Endothelial cell of umbilical vein (primary cell): ENCODE measurements around the gene SNCA. TPM values are rescaled to one million over a fixed set of nuclear protein-coding genes. Genes with fewer than 3 reads are reported as not detected.

Experiments
- BruUV-seq: library from RNA; stranded (reverse); fragments of 400-500 nt; replicated peaks from 2 replicates; lab custom pipeline; 2021; lab: Mats Ljungman, UMichigan
- CTCF ChIA-PET: fragments of 300-600, 350-600 bp; sonication (Branson Sonifier 250); formaldehyde crosslinking; loops from one replicate; lab custom pipeline; 2021; ENCODE audit warnings: antibody characterized with exemption, inconsistent platforms; lab: Charles Lee
- POLR2A ChIA-PET: fragments of 300-600, 350-600 bp; sonication (Branson Sonifier 250); formaldehyde crosslinking; loops from one replicate; lab custom pipeline; 2021; ENCODE audit warnings: antibody characterized with exemption, inconsistent platforms; lab: Charles Lee
- DNase-seq: peaks from one replicate; pipeline ENCODE4 v3.0.0-alpha.2; 2011; ENCODE audit warnings: low read depth, low spot score
- FAIRE-seq: peaks from 2 replicates; lab custom pipeline; 2011; peaks lifted over from hg19 to GRCh38; lab: Jason Lieb, UNC
- H2AFZ ChIP-seq: 2 replicates; pipeline ENCODE4 v1.6.0; 2012; ENCODE audit warnings: low read depth, low read length, control low read depth, inconsistent platforms
- H3K27ac ChIP-seq: 2 replicates; pipeline ENCODE4 v1.5.1; 2011; ENCODE audit warnings: low read depth, mild to moderate bottlenecking, control low read depth, low read length, moderate library complexity; ENCODE audit not compliant: insufficient read depth
- H3K27me3 ChIP-seq, 2 experiments: 2 replicates each; pipeline versions ENCODE4 v1.6.0 to v1.6.1; 2011; ENCODE audit warnings: low read length in 2 of 2, mixed read lengths in 1 of 2; ENCODE audit not compliant: control insufficient read depth in 2 of 2, insufficient read depth in 2 of 2
- H3K36me3 ChIP-seq, 2 experiments: 2 replicates in 1 of 2; 3 replicates in 1 of 2; pipeline ENCODE4 v1.5.1; 2011; ENCODE audit warnings: low read length in 2 of 2, mild to moderate bottlenecking in 1 of 2, moderate library complexity in 1 of 2; ENCODE audit not compliant: control insufficient read depth in 2 of 2, insufficient read depth in 2 of 2; ENCODE audit errors: extremely low read depth in 1 of 2
- H3K4me1 ChIP-seq: 3 replicates; pipeline ENCODE4 v1.5.1; 2011; ENCODE audit warnings: mild to moderate bottlenecking, low read length; ENCODE audit not compliant: control insufficient read depth, insufficient read depth; ENCODE audit errors: extremely low read depth
- H3K4me2 ChIP-seq: 2 replicates; pipeline ENCODE4 v1.6.1; 2011; ENCODE audit warnings: low read length, control low read depth, mixed read lengths; ENCODE audit not compliant: insufficient read depth
- H3K4me3 ChIP-seq, 3 experiments: fragments of 200-600 bp in 1 of 3; sonication (generic), shearing (Covaris generic) in 1 of 3; replicated peaks in 1 of 3; 2 replicates each; pipeline ENCODE4 v1.5.1; 2011 to 2016; ENCODE audit warnings: control low read depth in 3 of 3, low read length in 3 of 3, mild to moderate bottlenecking in 2 of 3, inconsistent platforms in 1 of 3, low read depth in 1 of 3, moderate library complexity in 1 of 3; ENCODE audit not compliant: insufficient read depth in 1 of 3
- H3K79me2 ChIP-seq: 2 replicates; pipeline ENCODE4 v1.6.0; 2012; ENCODE audit warnings: low read length, inconsistent platforms; ENCODE audit not compliant: control insufficient read depth, insufficient read depth
- H3K9ac ChIP-seq: replicated peaks from 2 replicates; pipeline ENCODE3; 2011; ENCODE audit warnings: low read length, control low read depth; ENCODE audit not compliant: insufficient read depth; ENCODE audit errors: extremely low read depth
- H3K9me1 ChIP-seq: replicated peaks from 3 replicates; pipeline ENCODE4 v1.6.0; 2011; ENCODE audit warnings: mild to moderate bottlenecking, low read length; ENCODE audit not compliant: control insufficient read depth, insufficient read depth; ENCODE audit errors: extremely low read depth
- H3K9me3 ChIP-seq: replicated peaks from 2 replicates; pipeline ENCODE4 v1.5.1; 2012; ENCODE audit warnings: low read length, inconsistent platforms; ENCODE audit not compliant: control insufficient read depth, insufficient read depth
- H4K20me1 ChIP-seq: replicated peaks from 2 replicates; pipeline ENCODE3; 2011; ENCODE audit warnings: mild to moderate bottlenecking, low read length; ENCODE audit not compliant: control insufficient read depth, insufficient read depth; ENCODE audit errors: extremely low read depth
- EZH2 ChIP-seq: IDR thresholded peaks from 2 replicates; pipeline ENCODE4 v1.6.1; 2012; ENCODE audit warnings: borderline replicate concordance, low read depth, mild to moderate bottlenecking, moderate library complexity, low read length, inconsistent platforms; ENCODE audit not compliant: severe bottlenecking
- FOS ChIP-seq: IDR thresholded peaks from 2 replicates; pipeline ENCODE4 v1.6.1; 2011; ENCODE audit warnings: mild to moderate bottlenecking, low read length, moderate library complexity, borderline replicate concordance; ENCODE audit not compliant: insufficient read depth
- GATA2 ChIP-seq: IDR thresholded peaks from 2 replicates; pipeline ENCODE4 v1.7.0; 2011; ENCODE audit warnings: low read depth, mild to moderate bottlenecking, moderate library complexity, mixed read lengths, low read length; ENCODE audit not compliant: insufficient read length, insufficient read depth
- JUN ChIP-seq: IDR thresholded peaks from 2 replicates; pipeline ENCODE4 v1.6.1; 2011; ENCODE audit warnings: borderline replicate concordance, low read depth; ENCODE audit not compliant: insufficient read length, insufficient read depth
- POLR2A ChIP-seq: IDR thresholded peaks from 2 replicates; pipeline ENCODE4 v1.6.1; 2012; ENCODE audit warnings: low read depth, mild to moderate bottlenecking, control low read depth, low read length
- POLR2AphosphoS5 ChIP-seq: IDR thresholded peaks from 2 replicates; pipeline ENCODE4 v1.6.1; 2012; ENCODE audit warnings: low read depth, mild to moderate bottlenecking, control low read depth, low read length, moderate library complexity; ENCODE audit not compliant: insufficient read depth
- dilution Hi-C: fragments of 300-500 bp; cut with MboI; formaldehyde crosslinking; loops from one replicate; pipeline ENCODE4 v1.15.0; 2019; ENCODE audit warnings: low sequenced_read_pairs; ENCODE audit not compliant: extremely low pct_ligation_motif_present
- intact Hi-C: fragments of 100-400 bp; cut with micrococcal nuclease; formaldehyde crosslinking; loops from one replicate; pipeline ENCODE4 v1.10.0; 2022
- polyA plus RNA-seq, 4 experiments: library from polyadenylated mRNA; depleted of rRNA in 3 of 4; stranded (reverse) in 3 of 4; unstranded in 1 of 4; fragments of >200 nt; gene quantifications; 2 replicates each; pipeline versions ENCODE4 v1.2.1 to v1.2.3, GENCODE V29; 2011 to 2012; ENCODE audit warnings: missing spikeins in 1 of 4
- total RNA-seq: library from RNA; stranded (reverse); gene quantifications from 2 replicates; pipeline ENCODE4 v1.2.3, GENCODE V29; 2021
- TF ChIP-seq, protein P1 (sequence below), 2 donors: IDR thresholded peaks; 1 replicate in 1 of 2; 2 replicates in 1 of 2; pipeline ENCODE4 v1.5.1; 2011; ENCODE audit warnings: low read length in 2 of 2, mild to moderate bottlenecking in 2 of 2, moderate library complexity in 2 of 2, control low read depth in 1 of 2, inconsistent platforms in 1 of 2, low read depth in 1 of 2; ENCODE audit not compliant: insufficient read depth in 1 of 2; ENCODE audit errors: extremely low read depth in 1 of 2
- TF ChIP-seq, protein P2 (sequence below): IDR thresholded peaks from 2 replicates; pipeline ENCODE4 v1.6.1; 2011; ENCODE audit not compliant: insufficient read depth, insufficient read length

SNCA gene
- total and polyA plus RNA-seq, 2 donors (not counting 3 experiments of a cell fraction or from before 2014, with no cell fraction given) = 76.8 to 116 TPM

DNA sequence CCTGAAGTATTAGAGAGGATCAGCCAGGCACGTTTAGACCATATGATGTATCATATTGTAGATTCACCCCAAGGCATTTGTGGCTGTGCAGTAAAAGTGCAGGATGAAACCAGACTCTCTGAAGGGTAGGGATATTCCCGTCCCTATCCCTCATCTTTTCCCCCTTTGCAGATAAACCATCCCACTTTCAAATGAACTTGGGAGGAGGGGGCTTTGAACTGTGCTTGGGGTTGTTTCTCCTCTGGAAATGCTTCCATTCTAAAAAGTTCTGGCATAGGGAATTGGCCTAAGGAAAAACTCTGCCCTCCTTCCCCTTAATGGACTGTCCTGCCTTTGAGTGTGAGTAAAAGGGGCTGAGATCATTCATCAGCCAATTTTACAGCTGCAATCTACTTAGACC is 23.8 kb downstream of the SNCA start:
- Histone ChIP-seq H2AFZ (no peak overlapping the region), H3K27me3 (no peaks in the 10 kb centered on the region), H3K4me1 (no peaks in the 10 kb centered on the region), H3K9me1 (no peaks in the 10 kb centered on the region), H3K9ac (no peak overlapping the region), H3K79me2 (peaks cover 58% of the 10 kb centered on the region), H3K4me3 (no peak overlapping the region), H3K36me3 (peaks cover 2 to 5% of the 10 kb centered on the region in 2 experiments), H3K4me2 (no peak overlapping the region), H4K20me1 (no peaks in the 10 kb centered on the region), H3K9me3 (no peaks in the 10 kb centered on the region), H3K27ac (no peak overlapping the region)
- POLR2A ChIA-PET = no interaction called here
- TF ChIP-seq, protein P1, sequence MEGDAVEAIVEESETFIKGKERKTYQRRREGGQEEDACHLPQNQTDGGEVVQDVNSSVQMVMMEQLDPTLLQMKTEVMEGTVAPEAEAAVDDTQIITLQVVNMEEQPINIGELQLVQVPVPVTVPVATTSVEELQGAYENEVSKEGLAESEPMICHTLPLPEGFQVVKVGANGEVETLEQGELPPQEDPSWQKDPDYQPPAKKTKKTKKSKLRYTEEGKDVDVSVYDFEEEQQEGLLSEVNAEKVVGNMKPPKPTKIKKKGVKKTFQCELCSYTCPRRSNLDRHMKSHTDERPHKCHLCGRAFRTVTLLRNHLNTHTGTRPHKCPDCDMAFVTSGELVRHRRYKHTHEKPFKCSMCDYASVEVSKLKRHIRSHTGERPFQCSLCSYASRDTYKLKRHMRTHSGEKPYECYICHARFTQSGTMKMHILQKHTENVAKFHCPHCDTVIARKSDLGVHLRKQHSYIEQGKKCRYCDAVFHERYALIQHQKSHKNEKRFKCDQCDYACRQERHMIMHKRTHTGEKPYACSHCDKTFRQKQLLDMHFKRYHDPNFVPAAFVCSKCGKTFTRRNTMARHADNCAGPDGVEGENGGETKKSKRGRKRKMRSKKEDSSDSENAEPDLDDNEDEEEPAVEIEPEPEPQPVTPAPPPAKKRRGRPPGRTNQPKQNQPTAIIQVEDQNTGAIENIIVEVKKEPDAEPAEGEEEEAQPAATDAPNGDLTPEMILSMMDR (IDR thresholded peaks at IDR 0.05; ENCODE audit: extremely low read depth in 1 of 2, insufficient read depth in 1 of 2, low read depth in 1 of 2, low read length in 2 of 2) = no peak
- TF ChIP-seq POLR2A (no peak), GATA2 (no peak), JUN (no peak), EZH2 (no peak), POLR2AphosphoS5 (no peak), FOS (no peak)
- TF ChIP-seq, protein P2, sequence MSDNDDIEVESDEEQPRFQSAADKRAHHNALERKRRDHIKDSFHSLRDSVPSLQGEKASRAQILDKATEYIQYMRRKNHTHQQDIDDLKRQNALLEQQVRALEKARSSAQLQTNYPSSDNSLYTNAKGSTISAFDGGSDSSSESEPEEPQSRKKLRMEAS = no peak
- dilution Hi-C loops (no loop called here), intact Hi-C loops (no loop called here)
- FAIRE-seq = no peak
- DNase-seq = no peak
- BruUV-seq = no TSS peak
- CTCF ChIA-PET = no interaction called here
